Neural cell (in vitro differentiated cells): ENCODE measurements around the gene ADM.

Source experiments
- CTCF ChIP-seq: fragments of 450-650 bp; IDR thresholded peaks from 2 replicates; pipeline ENCODE4 v1.5.1; 2014; ENCODE audit warnings: antibody characterized with exemption, mild to moderate bottlenecking, moderate library complexity; ENCODE audit not compliant: poor library complexity, severe bottlenecking
- EP300 ChIP-seq: fragments of 450-650 bp; conservative IDR thresholded peaks from 2 replicates; pipeline ENCODE4 v1.6.1; 2014; ENCODE audit warnings: antibody characterized with exemption, mild to moderate bottlenecking, moderate library complexity; ENCODE audit not compliant: poor library complexity, severe bottlenecking
- EZH2 ChIP-seq: fragments of 200-600, 300-800 bp; shearing (Covaris generic), sonication (generic); IDR thresholded peaks from 2 replicates; pipeline ENCODE4 v1.6.1; 2014; ENCODE audit warnings: antibody characterized with exemption, low read length, borderline replicate concordance, mild to moderate bottlenecking; ENCODE audit not compliant: insufficient read depth, poor library complexity, severe bottlenecking

- no peak for TF ChIP-seq CTCF
- no peak for TF ChIP-seq EZH2
- TF ChIP-seq EP300, result no peak
Observed at GRCh38 chr11:10317151-10317755, 12.4 kb downstream of the ADM start.
